GM19468 (cell line): ENCODE data around the gene KCNE3.

Source experiments
- ATAC-seq: cut with Tn5 transposase; IDR thresholded peaks from one replicate; pipeline ENCODE4 v1.9.1; 2021; ENCODE audit warnings: mild to moderate bottlenecking, moderate library complexity, moderate number of reproducible peaks; ENCODE audit not compliant: unreplicated experiment; ENCODE audit errors: extremely low read depth

KCNE3 gene

DNA sequence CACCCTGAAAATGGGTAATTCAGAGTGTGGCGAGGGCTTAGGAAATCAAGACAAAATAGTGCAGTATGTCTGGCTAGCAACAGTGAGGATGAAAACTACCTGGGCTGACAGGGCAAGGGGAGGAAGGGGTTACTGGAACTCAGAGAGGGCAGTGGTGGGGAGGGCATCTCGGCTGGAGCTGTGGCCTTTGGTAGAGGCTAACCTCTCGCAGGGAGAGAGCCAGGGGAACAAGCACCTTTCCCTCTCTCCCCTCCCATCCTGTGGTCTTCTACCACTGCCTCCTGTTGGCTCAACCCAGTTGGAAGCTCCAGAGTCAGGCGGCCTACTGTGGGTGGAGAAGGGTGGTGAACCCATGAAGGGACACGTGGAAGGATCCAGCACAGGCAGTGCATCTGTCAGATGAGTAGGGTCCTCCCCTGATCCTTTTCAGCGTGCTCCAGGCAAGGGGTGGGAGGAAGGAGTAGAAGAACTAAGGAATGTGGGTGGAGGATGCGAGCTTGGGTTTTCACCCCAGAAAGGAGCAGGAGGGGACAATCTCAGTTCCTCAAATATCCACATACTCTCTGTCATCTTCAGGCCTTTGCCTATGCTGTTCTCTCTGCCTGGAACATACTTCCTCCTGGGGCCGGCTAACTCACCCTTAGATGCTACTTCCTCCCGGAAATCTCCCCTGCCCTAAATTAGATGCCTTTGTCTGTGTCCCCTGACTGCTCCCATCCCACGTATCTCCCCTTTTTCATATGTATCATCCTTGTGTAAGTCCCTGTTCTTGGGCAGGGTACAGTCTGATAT lies 6.2 kb upstream of the KCNE3 start:
- ATAC-seq: no peak

DNA sequence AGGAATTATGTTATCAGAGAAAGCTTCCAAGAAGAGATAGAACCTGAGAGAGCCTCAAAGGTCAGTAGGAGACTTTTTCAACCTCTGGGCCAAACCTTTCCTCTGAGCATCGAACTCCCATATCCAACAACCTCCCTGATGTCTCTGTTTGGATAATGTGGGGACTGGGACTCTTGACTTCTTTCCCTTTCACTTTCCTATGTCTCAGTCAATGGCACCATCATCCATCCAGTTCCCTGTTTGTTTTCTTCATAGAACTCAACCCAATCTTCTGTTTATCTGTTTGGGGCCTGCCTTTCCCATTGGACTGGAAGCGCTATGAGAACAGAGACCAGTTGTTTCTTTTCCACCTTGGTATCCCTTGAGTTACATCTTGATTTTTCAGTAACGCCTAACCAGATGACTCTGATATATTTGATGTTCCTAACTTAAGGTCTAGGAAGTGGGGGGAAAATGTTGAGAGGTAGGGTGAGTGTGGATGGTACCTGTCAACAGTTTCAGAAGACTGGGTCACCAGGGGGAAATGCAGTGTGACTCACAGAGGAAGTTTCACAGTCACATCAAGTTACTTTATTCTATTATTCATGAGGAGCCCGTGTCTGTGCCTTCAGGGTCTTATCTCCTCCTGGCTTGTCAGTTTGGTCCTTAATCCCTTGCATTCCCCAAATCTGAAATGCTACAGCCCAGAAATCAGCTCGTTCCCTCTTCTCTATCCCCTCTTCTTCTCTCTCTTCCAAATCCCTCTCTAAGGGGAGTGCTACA lies 4.5 kb upstream of the KCNE3 start:
- ATAC-seq: no peak

DNA sequence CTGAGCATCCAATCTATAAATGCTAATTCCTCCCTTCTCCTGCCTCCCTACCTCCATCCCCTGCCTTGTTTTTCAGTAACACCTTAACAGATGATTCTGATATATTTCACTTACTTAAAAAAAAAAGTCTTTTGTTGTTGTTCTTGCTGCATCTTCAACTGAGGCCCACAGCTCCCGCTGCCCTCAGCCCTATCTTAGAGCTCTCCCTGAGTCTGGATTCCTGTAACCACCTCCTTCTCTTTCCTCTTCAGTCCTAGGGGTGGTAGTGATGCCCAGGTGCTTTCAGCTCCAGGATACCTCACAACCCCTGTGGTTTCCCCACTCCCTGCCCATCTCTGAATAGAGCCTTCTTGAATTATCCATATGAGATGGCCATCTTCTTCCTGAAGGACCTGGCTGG lies 3.7 kb upstream of the KCNE3 start:
- no peak for ATAC-seq

DNA sequence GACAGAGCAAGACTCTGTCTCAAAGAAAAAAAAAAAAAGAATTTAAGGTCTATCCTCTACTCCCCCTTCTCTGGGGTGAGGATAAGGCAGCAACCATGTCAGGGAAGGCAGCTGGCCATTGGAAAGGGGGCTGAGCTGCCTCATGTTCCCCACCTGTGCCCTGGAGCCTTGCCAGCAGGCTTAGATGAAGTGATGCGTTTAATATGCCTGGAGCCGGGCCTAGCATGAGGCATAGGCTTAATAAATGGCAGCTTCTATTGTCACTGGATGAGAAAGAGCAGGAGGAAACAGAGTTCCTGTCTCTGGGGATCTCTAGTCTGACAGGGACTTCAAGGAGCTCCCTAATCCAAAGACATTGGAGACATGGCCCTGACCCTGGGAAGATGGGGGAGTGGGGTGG lies 3.2 kb upstream of the KCNE3 start:
- ATAC-seq: no peak

DNA sequence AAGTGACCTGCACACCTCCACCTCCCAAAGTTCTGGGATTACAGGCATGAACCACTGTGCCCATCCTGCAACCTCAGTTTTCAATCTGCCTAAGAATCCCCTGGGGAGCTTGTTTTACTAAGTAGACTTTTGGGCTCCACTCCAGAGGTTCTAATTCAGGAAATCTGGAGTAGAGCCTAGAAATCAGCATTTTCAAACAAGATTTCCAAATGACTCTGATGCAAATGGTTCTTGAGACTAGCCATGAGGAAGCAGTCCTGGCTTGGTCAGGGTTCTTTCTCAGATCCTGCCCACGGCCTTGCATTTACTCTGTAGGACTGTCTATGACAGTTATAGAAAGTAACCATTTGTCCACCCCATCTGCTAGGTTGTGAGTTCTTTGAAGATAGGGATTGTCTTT lies 1.6 kb upstream of the KCNE3 start:
- no peak for ATAC-seq

DNA sequence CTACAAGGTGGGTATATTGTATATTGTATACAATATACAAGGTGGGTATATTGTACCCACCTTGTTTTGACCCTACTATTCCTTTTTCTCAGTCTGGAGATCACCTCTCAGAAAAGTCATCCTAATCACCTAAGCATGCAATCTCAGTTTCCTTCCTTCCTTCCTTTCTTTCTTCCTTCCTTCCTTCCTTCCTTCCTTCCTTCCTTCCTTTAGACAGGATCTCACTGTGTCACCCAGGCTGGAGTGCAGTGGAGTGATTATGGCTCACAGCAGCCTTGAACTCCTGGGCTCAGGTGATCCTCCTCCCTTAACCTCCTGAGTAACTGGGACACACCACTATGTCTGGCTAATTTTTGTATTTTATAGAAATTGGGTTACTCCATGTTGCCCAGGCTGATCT lies 1.2 kb upstream of the KCNE3 start:
- no peak for ATAC-seq

DNA sequence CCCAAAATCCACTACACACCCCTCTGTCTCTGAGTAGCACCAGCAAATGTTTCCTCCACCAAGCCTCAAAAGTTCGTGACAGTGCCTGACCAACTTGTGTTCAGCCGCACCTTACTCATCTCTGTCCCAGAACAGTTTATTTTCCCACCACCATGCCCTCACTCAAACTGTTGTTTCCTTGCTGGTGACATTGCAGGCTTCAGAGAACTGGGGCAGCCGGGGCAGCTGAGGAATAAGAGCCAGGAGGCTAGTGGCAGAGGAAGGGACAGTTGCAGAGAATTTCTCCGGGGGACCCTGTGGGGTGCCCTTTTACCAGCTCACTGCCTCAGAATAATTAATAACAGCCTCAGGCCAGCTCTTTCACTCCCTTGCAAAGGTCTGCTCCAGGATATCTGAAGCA lies 709 bp upstream of the KCNE3 start:
- no peak for ATAC-seq

DNA sequence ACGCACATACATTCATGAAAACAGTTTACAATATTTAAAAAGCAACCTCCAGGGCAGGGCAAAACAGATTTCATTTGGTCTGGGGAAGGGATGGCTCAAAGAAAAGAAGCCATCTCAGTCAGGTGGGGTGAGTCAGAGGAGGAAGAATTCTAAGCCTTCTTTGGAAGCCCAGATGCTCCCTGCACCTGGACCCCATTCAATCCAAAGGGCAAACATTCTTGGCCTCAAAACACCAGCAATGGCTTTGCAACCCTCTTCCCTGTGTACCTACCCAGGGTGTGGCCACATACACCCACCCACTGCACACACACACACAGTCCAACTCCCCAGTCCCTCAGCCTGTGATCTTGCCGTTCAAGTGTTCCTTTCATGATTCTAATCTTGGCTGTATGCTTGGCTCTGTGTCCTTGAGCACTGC lies 2.0 kb downstream of the KCNE3 start:
- ATAC-seq: no peak

DNA sequence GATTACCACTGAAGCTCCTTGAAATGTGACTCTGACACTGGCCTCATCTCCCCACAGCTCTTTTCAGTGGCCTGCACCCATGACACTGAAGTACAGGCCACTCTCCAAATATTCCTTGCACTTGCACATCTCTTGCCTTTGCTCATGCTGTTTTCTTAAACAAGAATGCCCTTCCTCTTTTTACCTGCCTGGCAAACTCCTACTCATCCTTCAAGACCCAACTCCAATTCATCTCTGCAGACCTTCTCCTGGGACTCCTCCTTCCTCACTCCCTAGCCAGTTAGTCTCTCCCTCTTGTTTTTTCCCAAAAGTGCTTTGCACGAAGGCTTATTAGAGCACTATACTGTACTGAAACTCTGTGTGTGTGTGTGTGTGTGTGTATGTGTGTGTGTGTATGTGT lies 2.6 kb downstream of the KCNE3 start:
- ATAC-seq: no peak

DNA sequence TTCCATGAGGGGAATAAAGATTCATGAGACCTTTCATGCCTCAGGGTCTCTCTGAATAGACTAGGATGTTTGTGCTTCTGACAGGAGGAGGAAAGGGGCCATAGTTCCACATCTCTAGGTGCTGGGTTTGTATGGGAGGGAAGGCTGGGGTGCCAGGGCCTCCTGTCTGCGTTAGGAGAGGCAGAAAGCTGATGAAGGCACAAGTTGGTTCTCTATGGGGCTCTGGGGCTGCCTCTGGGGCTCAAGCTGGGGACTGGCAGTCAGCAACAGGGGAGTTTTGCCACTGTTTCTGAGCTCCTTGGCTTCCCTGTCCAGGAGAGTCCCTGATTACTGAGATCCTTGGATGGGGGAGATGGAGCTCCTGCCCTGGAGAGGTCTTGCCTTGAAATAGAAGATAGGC lies 4.1 kb downstream of the KCNE3 start:
- no peak for ATAC-seq

DNA sequence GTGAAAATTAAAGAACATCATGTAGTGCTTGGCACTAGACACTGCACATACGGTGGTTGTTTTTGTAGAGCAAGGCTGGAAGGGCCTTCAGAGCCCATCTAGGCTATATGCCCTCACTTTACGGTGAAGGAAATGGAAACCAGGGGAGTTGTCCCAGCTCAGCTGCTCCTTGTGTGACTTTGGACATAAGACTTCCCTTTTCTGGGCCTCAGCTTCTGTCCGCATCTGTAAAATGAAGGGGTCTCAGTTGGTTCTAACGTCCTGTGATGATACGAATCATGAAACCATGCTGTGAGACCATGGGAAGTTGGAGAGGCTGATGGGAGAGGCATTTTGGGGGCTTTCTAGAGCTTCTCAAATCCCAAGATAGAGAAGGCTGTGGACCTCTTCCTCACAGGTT lies 4.7 kb downstream of the KCNE3 start:
- no peak for ATAC-seq

DNA sequence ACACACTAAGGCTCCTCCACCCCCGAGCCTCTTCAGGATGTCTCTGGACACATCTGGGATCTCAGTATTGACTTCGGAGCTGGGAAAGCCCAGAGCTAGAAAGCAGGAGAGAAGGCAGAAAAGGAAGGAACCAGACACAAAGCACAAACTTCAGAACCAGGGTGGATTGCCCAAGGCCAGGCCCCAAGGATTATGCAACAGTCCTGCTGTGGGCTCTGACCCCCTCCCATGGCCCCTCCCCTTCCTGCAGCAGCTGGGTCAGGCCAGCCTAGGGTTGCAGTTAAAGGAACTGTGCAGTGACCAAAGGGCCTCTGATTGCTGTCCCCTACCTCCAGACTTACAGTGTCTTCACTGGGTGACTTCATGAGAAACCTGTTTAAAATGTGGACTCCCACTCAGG lies 5.3 kb downstream of the KCNE3 start:
- ATAC-seq: no peak

DNA sequence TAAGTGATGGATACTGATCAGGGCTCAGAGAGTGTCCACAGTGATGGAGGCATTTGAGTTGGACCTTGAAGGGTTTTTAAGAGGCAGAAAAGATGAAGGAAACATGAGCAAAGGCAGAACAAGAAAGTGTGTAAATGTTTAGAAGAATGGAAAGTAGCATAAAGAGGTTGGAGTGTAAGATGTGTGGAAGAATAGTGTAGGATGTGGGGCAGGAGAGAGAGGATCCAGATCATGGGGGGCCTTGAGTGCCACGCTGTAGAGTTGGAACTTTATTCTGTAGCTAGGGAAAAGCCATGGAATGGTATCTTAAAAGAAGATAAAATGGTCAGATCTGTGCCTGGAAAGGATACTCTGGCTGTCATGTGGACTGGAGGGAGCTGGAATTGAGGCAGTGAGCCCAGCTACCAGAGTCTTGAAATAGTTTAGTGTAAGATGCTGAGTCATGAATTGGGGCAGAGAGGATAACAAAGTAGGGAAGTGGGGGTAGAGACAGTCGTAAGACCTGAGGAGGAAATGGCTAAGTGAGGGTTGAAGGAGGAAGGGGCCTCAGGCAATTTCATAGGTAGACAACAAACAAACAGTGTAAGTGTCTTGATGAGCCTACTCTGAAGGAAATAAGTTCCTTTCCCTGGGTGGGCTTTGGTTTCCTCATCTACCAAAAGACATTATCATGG lies 6.7 kb downstream of the KCNE3 start:
- no peak for ATAC-seq

DNA sequence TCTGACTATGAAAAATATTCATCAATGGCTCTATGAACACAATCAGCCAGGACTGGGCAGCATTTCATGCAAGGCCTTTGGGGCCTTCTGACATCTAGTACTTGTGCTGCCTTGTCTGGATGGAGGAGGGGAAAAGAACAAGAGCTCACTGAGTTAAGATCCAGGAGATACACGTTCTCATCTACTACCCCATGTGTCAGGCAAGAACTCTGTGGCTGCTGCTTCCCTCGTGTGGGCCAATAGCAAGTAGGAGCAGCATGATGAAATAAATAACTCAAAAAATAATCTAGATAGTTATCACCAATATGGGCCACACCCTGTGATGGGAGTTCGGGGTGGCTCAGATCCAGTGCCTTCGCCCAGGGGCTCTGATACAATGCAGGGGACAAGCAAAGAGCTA lies 7.3 kb downstream of the KCNE3 start:
- no peak for ATAC-seq

DNA sequence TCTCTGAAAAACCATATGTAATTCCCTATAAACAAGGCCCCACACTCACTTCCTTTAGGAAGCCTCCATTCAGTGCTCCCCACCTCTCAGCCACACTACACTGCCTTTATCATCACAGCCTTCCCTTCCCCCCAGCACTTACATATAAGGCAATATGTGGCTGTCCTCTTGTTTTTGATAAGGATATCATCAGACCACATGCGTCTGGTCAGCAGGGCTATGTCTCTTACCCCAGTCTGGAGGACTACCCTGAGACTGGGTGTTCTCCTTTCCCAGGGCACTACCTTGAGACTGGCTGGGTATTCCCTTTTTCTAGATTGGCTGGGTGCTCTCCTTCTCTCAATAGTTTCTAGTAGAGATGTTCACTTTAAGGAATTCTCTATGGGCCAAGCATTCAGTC lies 7.8 kb downstream of the KCNE3 start:
- ATAC-seq: no peak

DNA sequence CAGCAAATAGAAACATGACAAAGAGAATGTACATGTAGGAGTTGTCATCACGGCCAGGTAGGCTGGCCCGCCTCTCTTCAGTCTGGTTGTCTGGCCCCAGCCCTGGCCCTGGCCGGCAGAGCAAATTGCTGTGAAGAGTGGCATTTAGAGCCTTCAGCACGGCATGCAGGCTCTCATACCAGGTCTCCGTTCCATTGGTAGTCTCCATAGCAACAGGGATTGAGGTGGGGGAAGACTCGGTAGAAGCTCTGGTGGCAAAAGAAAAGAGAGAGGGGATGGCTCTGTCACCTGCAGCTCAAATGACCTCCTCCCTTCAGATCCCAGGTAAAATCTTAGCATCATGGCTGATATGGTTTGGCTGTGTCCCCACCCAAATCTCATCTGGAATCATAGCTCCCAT lies 10.0 kb downstream of the KCNE3 start:
- no peak for ATAC-seq

DNA sequence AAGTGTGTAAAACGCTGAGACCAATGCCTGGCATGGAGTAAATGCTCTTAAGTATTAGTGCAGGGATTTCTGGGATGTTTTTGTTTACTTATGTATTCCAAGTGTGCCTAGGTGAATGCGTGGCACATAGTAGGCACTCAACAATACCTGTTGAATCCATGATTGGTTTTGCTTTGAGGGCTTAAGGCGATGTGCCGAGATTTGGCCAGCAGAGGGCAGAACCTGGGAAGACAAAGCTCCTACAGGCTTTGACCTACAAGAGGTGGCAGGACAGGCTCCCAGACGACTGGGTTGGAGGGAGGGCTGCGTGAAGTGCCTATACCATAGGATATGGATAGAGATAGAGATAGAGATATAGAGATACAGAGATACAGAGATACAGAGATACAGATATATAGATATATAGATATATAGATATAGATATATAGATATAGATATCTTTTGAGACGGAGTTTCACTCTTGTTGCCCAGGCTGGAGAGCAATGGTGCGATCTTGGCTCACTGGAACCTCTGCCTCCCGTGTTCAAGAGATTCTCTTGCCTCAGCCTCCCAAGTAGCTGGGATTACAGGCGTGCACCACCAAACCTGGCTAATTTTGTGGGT lies 13.9 kb downstream of the KCNE3 start:
- ATAC-seq: no peak

DNA sequence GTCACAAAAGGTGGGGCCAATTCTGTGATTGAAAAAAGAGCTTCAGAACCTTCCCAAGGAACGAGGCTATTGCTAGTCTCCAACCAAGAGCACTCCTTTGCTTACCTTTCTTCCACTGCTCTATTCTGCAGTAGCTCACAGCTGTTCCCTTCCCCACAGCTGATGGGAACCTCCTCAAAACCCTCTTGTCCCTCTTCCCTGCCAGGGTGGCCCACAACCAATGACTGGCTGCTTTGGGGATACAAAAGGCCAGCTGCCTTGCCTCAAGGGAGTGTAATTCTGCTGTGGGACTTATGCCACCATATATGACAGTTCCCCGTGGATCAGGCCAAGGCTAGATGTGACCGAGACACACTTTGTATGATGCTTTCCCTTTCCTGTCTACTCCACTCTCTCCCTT lies 15.0 kb downstream of the KCNE3 start:
- no peak for ATAC-seq

DNA sequence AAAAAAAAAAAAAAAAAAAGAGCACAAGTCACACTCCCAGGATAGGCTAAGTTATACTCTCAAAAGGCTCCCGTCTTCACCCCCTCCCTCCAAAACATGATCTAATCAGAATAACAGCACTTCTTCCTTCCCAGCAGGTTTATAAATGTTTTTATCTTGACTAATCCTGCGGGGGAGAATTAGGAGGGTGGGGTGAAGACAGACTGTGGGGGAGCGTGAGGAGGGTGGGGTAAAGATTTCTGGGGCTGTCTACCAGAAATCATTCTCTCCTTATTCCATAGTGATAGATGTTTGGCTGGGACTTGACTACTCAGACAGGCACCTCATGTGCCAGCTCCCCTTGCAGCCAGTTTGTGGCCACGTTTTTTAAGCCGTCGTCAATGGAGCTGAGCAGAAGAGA lies 17.0 kb downstream of the KCNE3 start:
- no peak for ATAC-seq

DNA sequence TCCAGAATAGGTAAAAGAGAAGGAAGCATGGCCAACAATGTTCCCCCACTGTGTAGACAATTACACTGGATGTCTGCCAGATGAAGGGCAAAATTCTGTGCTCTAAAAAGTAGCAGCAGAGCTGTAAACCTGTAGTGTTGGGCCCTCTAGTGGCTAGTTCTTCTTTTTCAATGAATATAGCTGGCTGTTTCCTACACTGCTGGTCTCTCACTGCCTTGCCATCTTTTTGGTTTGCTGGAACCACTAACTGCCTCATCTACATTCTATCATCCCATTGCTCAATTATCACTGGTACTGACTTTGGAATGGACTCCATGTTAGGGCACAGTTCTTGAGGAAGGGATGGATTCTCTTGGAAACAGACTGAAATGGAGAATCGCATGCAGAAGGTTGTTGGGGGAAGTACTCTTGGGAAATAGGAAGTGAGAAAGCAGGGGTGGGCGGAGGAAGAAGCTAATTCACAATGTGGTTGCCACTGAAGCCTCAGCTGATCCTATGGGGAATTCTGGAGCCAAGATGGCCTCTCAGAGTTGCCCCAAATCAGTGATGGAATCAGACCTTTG lies 17.9 kb downstream of the KCNE3 start:
- ATAC-seq: no peak

DNA sequence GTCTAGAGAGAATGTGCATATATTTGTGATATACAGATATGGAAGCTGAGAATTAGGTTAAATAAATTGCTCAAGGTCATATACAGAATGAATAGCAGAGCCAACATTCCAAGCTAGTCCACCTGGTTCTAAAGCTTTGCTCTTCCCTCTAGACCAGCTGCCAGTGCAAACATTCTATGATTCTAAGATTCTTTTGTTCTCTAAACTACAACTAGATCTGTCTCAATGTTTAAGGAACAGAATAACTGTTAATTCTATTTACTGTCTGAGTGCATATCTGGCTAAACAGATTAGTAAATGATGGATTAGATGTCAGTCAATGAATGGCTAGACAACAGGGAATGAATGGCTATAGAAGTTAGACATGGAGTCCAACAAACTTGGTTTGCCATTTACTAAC lies 19.6 kb downstream of the KCNE3 start:
- ATAC-seq: no peak
